ENCODE data around the gene SLC24A3.

GRCh38 chr20:19633985-19634384 is 421.5 kb downstream of the SLC24A3 start:
- TF ChIP-seq CTCF (IDR thresholded peaks at IDR 0.05), result no peak
- TF ChIP-seq EP300 (IDR thresholded peaks at IDR 0.05), result no peak
- TF ChIP-seq POLR2A (IDR thresholded peaks at IDR 0.05), result no peak

Data from suprapubic skin (tissue), 3 donors.